GM23338 (cell line): Measurements from ENCODE around the gene FARS2. TPM values are rescaled to one million over a fixed set of nuclear protein-coding genes. Genes with fewer than 3 reads are reported as not detected.

Experiments used
- ATAC-seq: fragments of 200-7000 bp; cut with Tn5 transposase; 3 replicates; pipeline ENCODE4 v1.9.1; 2020
- DNase-seq: peaks from one replicate; pipeline ENCODE4 v3.0.0-alpha.2; 2015; ENCODE audit warnings: low spot score
- H2AFZ ChIP-seq: fragments of 200-600 bp; sonication (generic); 2 replicates; pipeline ENCODE4 v1.8.0; 2016; ENCODE audit warnings: antibody characterized with exemption, mild to moderate bottlenecking, moderate library complexity
- H3F3A ChIP-seq: fragments of 200-600 bp; sonication (generic); replicated peaks from 2 replicates; pipeline ENCODE4 v1.8.0; 2017; ENCODE audit warnings: antibody characterized with exemption, mixed run types, low read depth
- H3K27ac ChIP-seq: fragments of 200-600 bp; sonication (generic); 2 replicates; pipeline ENCODE4 v1.6.1; 2016; ENCODE audit warnings: low read depth
- H3K27me3 ChIP-seq: fragments of 200-600 bp; sonication (generic); 2 replicates; pipeline ENCODE4 v1.8.0; 2016; ENCODE audit warnings: mild to moderate bottlenecking, mixed run types, moderate library complexity; ENCODE audit not compliant: insufficient read depth
- H3K36me3 ChIP-seq: fragments of 200-600 bp; sonication (generic); 2 replicates; pipeline ENCODE4 v1.8.0; 2016; ENCODE audit warnings: mild to moderate bottlenecking; ENCODE audit not compliant: insufficient read depth
- H3K4me1 ChIP-seq: fragments of 200-600 bp; sonication (generic); 2 replicates; pipeline ENCODE4 v1.8.0; 2016; ENCODE audit warnings: mild to moderate bottlenecking, moderate library complexity; ENCODE audit not compliant: insufficient read depth
- H3K4me2 ChIP-seq: fragments of 200-600 bp; sonication (generic); 2 replicates; pipeline ENCODE4 v1.7.1; 2017; ENCODE audit warnings: mixed run types
- H3K4me3 ChIP-seq: fragments of 200-600 bp; sonication (generic); 2 replicates; pipeline ENCODE4 v1.6.1; 2016; ENCODE audit warnings: mixed run types
- H3K79me2 ChIP-seq: fragments of 200-600 bp; sonication (generic); replicated peaks from 2 replicates; pipeline ENCODE4 v1.8.0; 2017; ENCODE audit warnings: mild to moderate bottlenecking; ENCODE audit not compliant: insufficient read depth
- H3K9me2 ChIP-seq: fragments of 200-600 bp; sonication (generic); 2 replicates; pipeline ENCODE4 v1.8.0; 2017; ENCODE audit not compliant: insufficient read depth
- H4K20me1 ChIP-seq: fragments of 200-600 bp; sonication (generic); replicated peaks from 2 replicates; pipeline ENCODE4 v1.8.0; 2017; ENCODE audit warnings: mild to moderate bottlenecking; ENCODE audit not compliant: insufficient read depth
- H3K27ac Mint-ChIP-seq: 2 replicates; pipeline ENCODE4 v1.8.0; 2020; ENCODE audit warnings: inconsistent platforms, mild to moderate bottlenecking, moderate library complexity, mixed read lengths
- H3K27me3 Mint-ChIP-seq: 3 replicates; pipeline ENCODE4 v1.8.0; 2022; ENCODE audit warnings: low read depth, mild to moderate bottlenecking, moderate library complexity, mixed read lengths, inconsistent platforms; ENCODE audit not compliant: insufficient read depth, poor library complexity
- H3K36me3 Mint-ChIP-seq: 3 replicates; pipeline ENCODE4 v1.8.0; 2021; ENCODE audit warnings: low read depth, mild to moderate bottlenecking, inconsistent platforms, moderate library complexity, mixed read lengths
- H3K4me1 Mint-ChIP-seq: 3 replicates; pipeline ENCODE4 v1.8.0; 2020; ENCODE audit warnings: mild to moderate bottlenecking, inconsistent platforms, mixed read lengths
- H3K4me3 Mint-ChIP-seq: 3 replicates; pipeline ENCODE4 v1.8.0; 2021; ENCODE audit warnings: moderate library complexity, mild to moderate bottlenecking, inconsistent platforms, mixed read lengths
- H3K9me3 Mint-ChIP-seq: 3 replicates; pipeline ENCODE4 v1.8.0; 2020; ENCODE audit warnings: moderate library complexity, mild to moderate bottlenecking, inconsistent platforms, mixed read lengths
- CREB1 ChIP-seq: fragments of 250-450 bp; sonication (Bioruptor Pico); IDR thresholded peaks from 2 replicates; pipeline ENCODE4 v1.5.0; 2020; ENCODE audit warnings: low read depth, mild to moderate bottlenecking, moderate library complexity
- EZH2 ChIP-seq: fragments of 200-600 bp; sonication (generic); IDR thresholded peaks from one replicate; pipeline ENCODE4 v1.8.0; 2017; ENCODE audit warnings: antibody characterized with exemption, mild to moderate bottlenecking, low read depth; ENCODE audit not compliant: unreplicated experiment
- EZH2phosphoT487 ChIP-seq: fragments of 200-600 bp; sonication (generic); IDR thresholded peaks from one replicate; pipeline ENCODE4 v1.8.1; 2018; ENCODE audit warnings: antibody characterized with exemption; ENCODE audit not compliant: unreplicated experiment
- JUNB ChIP-seq: IDR thresholded peaks from one replicate; pipeline ENCODE4 v1.6.1; 2016; ENCODE audit warnings: antibody characterized with exemption; ENCODE audit not compliant: unreplicated experiment
- NANOG ChIP-seq: IDR thresholded peaks from 2 replicates; pipeline ENCODE4 v1.6.1; 2016; ENCODE audit warnings: antibody characterized with exemption, borderline replicate concordance
- POLR2AphosphoS5 ChIP-seq: IDR thresholded peaks from 2 replicates; pipeline ENCODE4 v1.6.1; 2016; ENCODE audit warnings: antibody characterized with exemption, low read depth
- STAT1 ChIP-seq: IDR thresholded peaks from one replicate; pipeline ENCODE4 v1.6.1; 2016; ENCODE audit warnings: antibody characterized with exemption; ENCODE audit not compliant: unreplicated experiment
- ZNF114 ChIP-seq: fragments of 250-450 bp; sonication (Bioruptor Pico); IDR thresholded peaks from 2 replicates; pipeline ENCODE4 v1.5.0; 2020; ENCODE audit warnings: mild to moderate bottlenecking, moderate library complexity
- polyA plus RNA-seq: library from polyadenylated mRNA; unstranded; fragments of >200 nt; fragmentation: Nextera tagmentation; extraction: Ambion mirVana; gene quantifications from 2 replicates; pipeline ENCODE4 v1.2.1, GENCODE V29; 2016
- total RNA-seq: library from RNA; depleted of rRNA; stranded (reverse); fragments of >200 nt; shearing (Covaris generic); gene quantifications from 2 replicates; pipeline ENCODE4 v1.2.3, GENCODE V29; 2014
- TF ChIP-seq, protein P1 (sequence below): fragments of 250-450 bp; sonication (Bioruptor Pico); IDR thresholded peaks from 2 replicates; pipeline ENCODE4 v1.5.0; 2020; ENCODE audit warnings: mild to moderate bottlenecking, moderate library complexity

The FARS2 gene
- total and polyA plus RNA-seq, 2 experiments from 2014 or later: 7.6 to 19.0 TPM

DNA sequence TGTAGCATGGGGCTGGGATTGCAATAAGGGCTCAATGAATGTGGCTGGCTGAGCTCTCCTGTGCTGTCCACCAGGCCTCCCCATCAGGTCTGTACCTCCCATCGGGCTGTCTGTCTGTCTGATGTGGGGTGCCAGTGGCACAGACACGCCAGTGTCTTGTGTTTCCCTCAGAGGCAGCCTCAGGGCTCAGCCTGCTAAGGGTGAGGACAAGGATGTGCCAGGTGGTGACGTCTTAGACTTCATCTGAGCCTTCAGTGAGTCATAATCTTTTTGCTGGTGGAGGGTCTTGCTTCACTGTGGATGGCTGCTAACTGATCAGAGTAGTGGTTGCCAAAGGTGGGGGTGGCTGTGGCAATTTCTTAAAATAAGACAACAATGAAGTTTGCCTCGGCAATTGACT is 550.7 kb downstream of the FARS2 start (continued):
- TF ChIP-seq EZH2 (no peak), ZNF114 (CRISPR knock-in tag) (no peak)

DNA sequence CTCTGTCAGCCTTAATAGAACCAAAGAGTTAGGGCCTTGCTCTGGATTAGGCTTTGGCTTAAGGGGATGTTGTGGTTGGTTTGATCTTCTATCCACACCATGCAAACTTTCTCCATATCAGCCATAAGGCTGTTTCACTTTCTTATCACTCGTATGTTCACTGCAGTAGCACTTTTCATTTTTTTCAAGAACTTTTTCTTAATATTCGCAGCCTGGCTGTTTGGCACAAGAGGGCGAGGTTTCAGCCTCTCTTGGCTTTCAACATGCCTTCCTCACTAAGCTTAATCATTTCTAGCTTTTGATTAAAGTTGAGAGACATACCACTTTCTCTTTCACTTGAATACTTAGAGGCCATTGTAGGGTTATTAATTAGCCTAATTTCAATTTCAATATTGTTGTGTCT is 552.3 kb downstream of the FARS2 start:
- no peaks in the 10 kb centered on the region for H3K4me1 ChIP-seq
- no peak for ATAC-seq
- Mint-ChIP-seq H3K36me3 (peaks cover 5% of the 10 kb centered on the region; the same call in 2 of the 3 replicates), H3K4me3 (no peak overlapping the region), H3K27me3 (peaks cover 2% of the 10 kb centered on the region), H3K9me3 (peaks cover 30% of the 10 kb centered on the region), H3K4me1 (no peaks in the 10 kb centered on the region), H3K27ac (no peak overlapping the region)
- no peak overlapping the region for H2AFZ ChIP-seq
- H4K20me1 ChIP-seq: no peaks in the 10 kb centered on the region
- H3K9me2 ChIP-seq: no peaks in the 10 kb centered on the region
- no peak overlapping the region for H3K27ac ChIP-seq
- no peak for TF ChIP-seq STAT1
- no peak for TF ChIP-seq POLR2AphosphoS5
- no peak for TF ChIP-seq ZNF114 (CRISPR knock-in tag)
- no peak for TF ChIP-seq JUNB
- TF ChIP-seq EZH2: no peak
- TF ChIP-seq, protein P1, sequence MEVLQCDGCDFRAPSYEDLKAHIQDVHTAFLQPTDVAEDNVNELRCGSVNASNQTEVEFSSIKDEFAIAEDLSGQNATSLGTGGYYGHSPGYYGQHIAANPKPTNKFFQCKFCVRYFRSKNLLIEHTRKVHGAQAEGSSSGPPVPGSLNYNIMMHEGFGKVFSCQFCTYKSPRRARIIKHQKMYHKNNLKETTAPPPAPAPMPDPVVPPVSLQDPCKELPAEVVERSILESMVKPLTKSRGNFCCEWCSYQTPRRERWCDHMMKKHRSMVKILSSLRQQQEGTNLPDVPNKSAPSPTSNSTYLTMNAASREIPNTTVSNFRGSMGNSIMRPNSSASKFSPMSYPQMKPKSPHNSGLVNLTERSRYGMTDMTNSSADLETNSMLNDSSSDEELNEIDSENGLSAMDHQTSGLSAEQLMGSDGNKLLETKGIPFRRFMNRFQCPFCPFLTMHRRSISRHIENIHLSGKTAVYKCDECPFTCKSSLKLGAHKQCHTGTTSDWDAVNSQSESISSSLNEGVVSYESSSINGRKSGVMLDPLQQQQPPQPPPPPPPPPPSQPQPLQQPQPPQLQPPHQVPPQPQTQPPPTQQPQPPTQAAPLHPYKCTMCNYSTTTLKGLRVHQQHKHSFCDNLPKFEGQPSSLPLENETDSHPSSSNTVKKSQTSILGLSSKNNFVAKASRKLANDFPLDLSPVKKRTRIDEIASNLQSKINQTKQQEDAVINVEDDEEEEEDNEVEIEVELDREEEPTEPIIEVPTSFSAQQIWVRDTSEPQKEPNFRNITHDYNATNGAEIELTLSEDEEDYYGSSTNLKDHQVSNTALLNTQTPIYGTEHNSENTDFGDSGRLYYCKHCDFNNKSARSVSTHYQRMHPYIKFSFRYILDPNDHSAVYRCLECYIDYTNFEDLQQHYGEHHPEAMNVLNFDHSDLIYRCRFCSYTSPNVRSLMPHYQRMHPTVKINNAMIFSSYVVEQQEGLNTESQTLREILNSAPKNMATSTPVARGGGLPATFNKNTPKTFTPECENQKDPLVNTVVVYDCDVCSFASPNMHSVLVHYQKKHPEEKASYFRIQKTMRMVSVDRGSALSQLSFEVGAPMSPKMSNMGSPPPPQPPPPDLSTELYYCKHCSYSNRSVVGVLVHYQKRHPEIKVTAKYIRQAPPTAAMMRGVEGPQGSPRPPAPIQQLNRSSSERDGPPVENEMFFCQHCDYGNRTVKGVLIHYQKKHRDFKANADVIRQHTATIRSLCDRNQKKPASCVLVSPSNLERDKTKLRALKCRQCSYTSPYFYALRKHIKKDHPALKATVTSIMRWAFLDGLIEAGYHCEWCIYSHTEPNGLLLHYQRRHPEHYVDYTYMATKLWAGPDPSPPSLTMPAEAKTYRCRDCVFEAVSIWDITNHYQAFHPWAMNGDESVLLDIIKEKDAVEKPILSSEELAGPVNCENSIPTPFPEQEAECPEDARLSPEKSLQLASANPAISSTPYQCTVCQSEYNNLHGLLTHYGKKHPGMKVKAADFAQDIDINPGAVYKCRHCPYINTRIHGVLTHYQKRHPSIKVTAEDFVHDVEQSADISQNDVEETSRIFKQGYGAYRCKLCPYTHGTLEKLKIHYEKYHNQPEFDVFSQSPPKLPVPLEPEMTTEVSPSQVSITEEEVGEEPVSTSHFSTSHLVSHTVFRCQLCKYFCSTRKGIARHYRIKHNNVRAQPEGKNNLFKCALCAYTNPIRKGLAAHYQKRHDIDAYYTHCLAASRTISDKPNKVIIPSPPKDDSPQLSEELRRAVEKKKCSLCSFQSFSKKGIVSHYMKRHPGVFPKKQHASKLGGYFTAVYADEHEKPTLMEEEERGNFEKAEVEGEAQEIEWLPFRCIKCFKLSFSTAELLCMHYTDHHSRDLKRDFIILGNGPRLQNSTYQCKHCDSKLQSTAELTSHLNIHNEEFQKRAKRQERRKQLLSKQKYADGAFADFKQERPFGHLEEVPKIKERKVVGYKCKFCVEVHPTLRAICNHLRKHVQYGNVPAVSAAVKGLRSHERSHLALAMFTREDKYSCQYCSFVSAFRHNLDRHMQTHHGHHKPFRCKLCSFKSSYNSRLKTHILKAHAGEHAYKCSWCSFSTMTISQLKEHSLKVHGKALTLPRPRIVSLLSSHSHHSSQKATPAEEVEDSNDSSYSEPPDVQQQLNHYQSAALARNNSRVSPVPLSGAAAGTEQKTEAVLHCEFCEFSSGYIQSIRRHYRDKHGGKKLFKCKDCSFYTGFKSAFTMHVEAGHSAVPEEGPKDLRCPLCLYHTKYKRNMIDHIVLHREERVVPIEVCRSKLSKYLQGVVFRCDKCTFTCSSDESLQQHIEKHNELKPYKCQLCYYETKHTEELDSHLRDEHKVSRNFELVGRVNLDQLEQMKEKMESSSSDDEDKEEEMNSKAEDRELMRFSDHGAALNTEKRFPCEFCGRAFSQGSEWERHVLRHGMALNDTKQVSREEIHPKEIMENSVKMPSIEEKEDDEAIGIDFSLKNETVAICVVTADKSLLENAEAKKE (CRISPR knock-in tag): no peak
- no peak for TF ChIP-seq EZH2phosphoT487
- TF ChIP-seq CREB1 (CRISPR knock-in tag): no peak
- TF ChIP-seq NANOG: no peak
- no peaks in the 10 kb centered on the region for H3F3A ChIP-seq
- no peak overlapping the region for H3K4me3 ChIP-seq
- no peak overlapping the region for H3K4me2 ChIP-seq
- no peak for DNase-seq
- no peaks in the 10 kb centered on the region for H3K36me3 ChIP-seq
- H3K27me3 ChIP-seq: no peaks in the 10 kb centered on the region
- no peaks in the 10 kb centered on the region for H3K79me2 ChIP-seq
